HFF-Myc (cell line): ENCODE data around the gene CUL1.
"Not testable (repeated sequence)": the region's sequence is repeated elsewhere in the genome, so short reads cannot be mapped to it uniquely, and the experiment has no call there.

Experiments used
- DNase-seq: peaks from one replicate; pipeline ENCODE4 v3.0.0-alpha.2; 2011; ENCODE audit warnings: low read depth; ENCODE audit errors: extremely low read depth
- H3K4me3 ChIP-seq: replicated peaks from 2 replicates; pipeline ENCODE4 v1.5.1; 2011; ENCODE audit warnings: low read depth, mild to moderate bottlenecking, control low read depth, low read length
- TF ChIP-seq, protein P1 (sequence below): IDR thresholded peaks from 2 replicates; pipeline ENCODE4 v1.5.1; 2012; ENCODE audit warnings: mild to moderate bottlenecking, low read depth, low read length, control low read depth; ENCODE audit errors: missing control alignments

CUL1 gene

DNA sequence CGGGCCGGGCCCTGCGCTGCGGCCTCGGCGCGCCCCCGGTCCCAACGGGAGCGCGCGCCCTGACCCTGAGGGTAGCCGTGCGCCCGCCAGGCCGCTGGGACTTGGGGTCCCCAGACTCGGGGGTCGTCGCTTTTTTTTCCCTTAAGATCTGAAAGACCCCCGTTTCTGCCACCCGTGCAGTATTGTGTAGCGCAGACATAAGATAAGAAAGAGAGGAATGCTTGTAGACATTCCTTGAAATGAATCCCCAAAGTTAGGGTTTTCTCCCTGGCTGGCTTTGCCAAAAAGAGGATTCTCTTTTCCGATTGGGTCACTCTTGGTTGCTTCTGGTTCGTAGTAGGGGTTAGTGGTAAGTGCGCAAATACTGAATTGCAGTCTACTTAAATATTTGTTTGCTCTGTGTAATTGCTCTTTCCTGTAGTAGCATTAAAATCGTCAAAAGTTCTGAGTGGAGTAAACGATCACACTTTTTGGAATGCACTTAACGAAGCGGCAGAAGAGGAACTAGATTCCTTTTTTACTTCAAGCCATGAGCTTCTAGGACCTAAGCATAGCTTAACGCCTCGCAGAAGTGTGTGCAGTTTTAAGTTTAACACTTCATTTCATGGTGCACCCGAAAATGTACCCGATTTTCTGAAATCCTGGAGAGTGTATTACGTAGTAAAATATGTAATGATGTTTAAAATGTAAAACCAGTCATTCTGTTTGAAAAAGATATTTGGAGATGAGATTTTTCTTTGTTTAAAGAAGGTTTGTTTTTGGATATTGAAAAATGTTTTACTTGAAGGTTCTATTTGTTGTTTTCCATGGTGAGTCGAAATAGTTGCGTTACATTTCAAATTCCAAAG is 1.3 kb downstream of the CUL1 start:
- TF ChIP-seq, protein P1, sequence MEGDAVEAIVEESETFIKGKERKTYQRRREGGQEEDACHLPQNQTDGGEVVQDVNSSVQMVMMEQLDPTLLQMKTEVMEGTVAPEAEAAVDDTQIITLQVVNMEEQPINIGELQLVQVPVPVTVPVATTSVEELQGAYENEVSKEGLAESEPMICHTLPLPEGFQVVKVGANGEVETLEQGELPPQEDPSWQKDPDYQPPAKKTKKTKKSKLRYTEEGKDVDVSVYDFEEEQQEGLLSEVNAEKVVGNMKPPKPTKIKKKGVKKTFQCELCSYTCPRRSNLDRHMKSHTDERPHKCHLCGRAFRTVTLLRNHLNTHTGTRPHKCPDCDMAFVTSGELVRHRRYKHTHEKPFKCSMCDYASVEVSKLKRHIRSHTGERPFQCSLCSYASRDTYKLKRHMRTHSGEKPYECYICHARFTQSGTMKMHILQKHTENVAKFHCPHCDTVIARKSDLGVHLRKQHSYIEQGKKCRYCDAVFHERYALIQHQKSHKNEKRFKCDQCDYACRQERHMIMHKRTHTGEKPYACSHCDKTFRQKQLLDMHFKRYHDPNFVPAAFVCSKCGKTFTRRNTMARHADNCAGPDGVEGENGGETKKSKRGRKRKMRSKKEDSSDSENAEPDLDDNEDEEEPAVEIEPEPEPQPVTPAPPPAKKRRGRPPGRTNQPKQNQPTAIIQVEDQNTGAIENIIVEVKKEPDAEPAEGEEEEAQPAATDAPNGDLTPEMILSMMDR, result no peak
- H3K4me3 ChIP-seq, result peak overlapping the region; percentile 78

DNA sequence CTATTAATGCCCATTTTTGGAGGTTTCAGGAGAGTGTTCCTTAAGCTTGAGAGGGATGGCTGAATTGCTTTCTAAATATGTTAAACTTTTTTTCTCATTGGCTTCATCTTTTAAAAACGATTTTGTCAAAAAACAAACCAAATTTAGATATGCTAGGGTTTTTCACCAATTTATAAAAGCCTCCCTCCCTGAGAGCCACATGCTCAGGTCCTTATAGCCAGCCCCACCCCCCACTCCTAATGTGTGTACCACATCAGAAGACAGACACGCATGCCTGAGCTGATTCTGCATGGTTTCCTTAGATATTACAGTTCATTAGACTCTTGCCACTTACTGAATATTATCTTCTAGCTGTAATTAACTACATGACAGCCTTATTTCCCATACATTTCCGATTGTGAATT is 2.0 kb downstream of the CUL1 start:
- peak overlapping the region; percentile 78 for H3K4me3 ChIP-seq
- DNase-seq, result no peak
- TF ChIP-seq, protein P1, result no peak

More for the DNA sequence above, 1.3 kb downstream of the CUL1 start:
- DNase-seq, result no peak

DNA sequence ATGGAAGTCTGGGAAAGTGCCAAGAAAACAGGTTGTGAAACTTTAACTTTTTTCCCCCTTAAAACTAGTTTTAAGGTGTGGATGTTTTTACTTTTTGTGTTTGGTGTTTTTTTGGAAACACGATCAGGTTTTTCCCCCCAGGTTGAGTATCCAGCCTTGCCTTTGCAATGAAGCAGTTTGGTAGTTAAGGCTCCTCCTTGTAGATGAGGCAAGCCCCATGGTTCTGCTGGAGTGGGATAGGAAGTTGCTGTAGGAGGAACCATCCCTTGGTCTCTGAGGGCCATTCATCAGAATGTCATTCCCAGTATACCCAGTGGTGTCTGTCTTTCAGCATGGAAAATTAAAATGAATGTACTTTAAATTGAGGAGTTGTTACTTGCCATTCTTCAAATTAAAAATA is 2.7 kb downstream of the CUL1 start:
- TF ChIP-seq, protein P1, result no peak
- H3K4me3 ChIP-seq, result peak overlapping the region; percentile 78
- no peak for DNase-seq

DNA sequence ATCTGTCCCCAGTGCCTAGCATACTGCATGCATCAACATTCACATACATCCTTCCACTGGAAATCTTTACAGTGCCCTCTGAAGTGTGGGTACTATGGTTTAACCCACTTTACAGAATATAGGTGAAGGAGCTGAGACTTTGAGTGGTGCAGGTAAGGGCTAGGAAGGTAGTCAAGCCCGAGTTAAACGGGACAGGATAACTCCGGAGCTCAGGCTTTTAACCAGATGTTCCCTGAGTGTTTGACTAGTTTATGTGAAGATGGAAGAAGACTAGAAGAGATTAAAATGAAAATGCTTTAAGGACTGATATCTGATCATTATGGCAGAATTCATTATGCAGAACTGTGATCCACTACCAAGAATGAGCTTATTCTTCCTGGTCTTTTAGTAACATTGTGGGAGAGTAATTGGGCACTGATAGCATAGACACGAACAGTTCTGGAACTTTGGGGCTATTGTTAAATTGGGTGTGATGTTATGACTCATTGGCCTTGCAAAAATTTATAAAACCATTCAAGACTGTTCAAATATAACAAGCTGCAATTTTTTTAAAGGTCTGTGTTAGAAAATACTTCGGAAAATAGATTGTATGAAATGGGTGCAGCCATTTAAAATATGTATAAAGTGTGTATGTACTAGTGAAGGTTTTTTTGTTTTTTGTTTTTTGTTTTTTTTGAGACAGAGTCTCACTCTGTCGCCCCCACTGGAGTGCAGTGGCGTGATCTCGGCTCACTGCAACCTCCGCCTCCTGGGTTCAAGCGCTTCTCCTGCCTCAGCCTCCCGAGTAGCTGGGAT is 4.4 kb downstream of the CUL1 start:
- TF ChIP-seq, protein P1, result no peak
- DNase-seq, result no peak
- H3K4me3 ChIP-seq, result no peak overlapping the region

DNA sequence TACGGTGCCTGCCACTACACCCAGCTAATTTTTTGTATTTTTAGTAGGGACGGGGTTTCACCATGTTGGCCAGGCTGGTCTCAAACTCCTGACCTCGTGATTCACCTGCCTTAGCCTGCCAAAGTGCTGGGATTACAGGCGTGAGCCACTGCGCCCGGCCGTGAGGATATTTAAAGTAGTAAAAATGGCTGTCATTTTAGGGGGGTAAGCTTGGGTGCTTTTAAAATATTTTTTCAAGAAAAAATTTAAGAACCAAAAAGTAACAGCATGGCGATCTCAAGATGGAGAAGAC is 4.9 kb downstream of the CUL1 start:
- not testable (repeated sequence) for H3K4me3 ChIP-seq, DNase-seq

DNA sequence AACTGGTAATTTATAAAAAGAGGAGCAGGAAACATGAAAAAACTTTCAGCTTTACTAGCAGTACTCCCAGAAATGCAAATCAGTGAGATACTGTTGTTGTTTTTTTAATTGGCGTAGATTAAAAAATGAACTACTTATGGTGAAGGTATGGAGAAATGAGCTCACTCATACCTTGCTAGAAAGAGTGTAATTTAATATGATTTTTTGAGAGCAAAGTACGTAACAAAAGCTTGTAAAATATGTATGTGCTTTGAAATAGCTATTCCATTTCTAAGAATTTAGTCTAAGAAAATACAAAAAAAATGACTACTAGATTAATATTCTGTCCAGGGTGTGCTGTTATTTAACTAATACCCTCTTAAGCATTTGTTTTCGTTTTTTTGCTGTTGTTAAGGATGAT is 5.5 kb downstream of the CUL1 start:
- TF ChIP-seq, protein P1, result no peak
- DNase-seq, result no peak
- H3K4me3 ChIP-seq, result no peak overlapping the region

DNA sequence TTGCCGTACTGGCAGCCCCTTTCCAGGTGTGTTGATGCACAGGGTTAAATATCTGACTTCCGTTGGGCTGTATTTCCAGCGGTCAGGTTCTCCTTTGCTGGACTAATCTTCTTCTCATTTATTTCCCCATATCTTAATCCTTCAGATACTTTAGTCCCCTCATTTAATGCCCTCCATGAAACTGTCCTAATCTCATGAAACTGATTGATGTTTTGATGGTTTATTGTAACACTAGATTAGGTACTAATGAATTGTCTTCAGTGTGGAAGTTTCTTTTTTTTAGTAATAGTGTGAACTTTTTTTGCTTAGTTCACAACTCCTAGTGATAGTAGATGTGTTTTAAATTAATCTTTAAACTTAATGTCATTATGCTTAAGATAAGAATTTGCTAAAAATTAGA is 6.3 kb downstream of the CUL1 start:
- TF ChIP-seq, protein P1, result no peak
- H3K4me3 ChIP-seq, result no peak overlapping the region
- DNase-seq, result no peak
